HK-2 (cell line): Measurements from ENCODE around the gene ZNF467.

Experiments
- DNase-seq: peaks from one replicate; pipeline ENCODE4 v3.0.0-alpha.2; 2018; ENCODE audit not compliant: unreplicated experiment

The ZNF467 gene

GRCh38 chr7:149748076-149748874, 25.1 kb downstream of the ZNF467 start:
- DNase-seq = no peak

- no peak for DNase-seq
Observed at GRCh38 chr7:149743476-149744255, 29.7 kb downstream of the ZNF467 start.

GRCh38 chr7:149742075-149742701, 31.2 kb downstream of the ZNF467 start:
- peak; percentile 64 for DNase-seq

GRCh38 chr7:149741629-149742028, 31.8 kb downstream of the ZNF467 start:
- no peak for DNase-seq

DNA sequence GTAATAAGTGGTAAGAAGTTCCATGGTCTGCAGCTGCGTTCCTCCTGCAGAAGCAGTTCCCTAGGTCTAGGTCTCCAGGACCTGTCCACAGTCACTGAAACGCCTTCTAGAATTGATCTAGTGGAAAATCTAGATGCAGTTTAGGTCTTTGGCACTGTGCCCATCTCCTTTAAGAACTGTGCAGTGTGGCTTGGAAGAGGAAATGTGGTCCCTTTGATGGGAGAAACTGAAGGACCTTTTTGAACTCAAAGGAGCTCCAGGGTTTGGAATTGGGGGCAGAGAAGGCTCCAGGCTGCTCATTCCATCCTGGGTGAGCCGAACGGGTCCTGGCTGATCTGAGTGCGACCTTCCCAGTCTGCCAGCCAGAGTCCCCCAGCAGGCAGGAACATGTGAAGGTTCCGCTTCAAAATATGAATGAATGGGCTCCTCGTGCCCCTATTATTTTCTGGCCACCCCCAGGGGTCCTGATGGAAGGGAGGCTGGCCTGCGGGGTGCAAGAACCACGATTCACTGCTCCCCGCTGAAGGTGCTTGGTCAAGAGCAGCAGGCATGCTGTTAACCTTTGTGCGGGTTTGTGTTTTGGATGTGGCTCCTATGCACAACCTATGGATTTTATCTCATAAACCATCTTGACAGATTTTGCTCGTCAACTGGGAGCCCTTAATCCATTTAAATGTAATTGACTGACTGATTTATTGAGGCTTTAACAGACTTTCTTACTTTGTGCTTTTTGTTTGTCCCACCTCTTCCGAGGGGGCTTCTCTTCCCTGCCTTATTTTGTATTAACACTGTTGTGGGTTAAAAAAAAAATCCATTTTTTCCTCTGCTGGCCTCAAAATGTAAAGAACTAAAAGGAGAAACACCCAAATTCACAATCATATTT, 36.7 kb downstream of the ZNF467 start:
- DNase-seq = no peak

GRCh38 chr7:149735779-149736477, 37.5 kb downstream of the ZNF467 start:
- no peak for DNase-seq

- no peak for DNase-seq
Observed at GRCh38 chr7:149735181-149735602, 38.2 kb downstream of the ZNF467 start.

- DNase-seq = no peak
Observed at GRCh38 chr7:149734791-149735075, 38.7 kb downstream of the ZNF467 start.

- DNase-seq = no peak
Observed at GRCh38 chr7:149733924-149734790, 39.2 kb downstream of the ZNF467 start.

DNA sequence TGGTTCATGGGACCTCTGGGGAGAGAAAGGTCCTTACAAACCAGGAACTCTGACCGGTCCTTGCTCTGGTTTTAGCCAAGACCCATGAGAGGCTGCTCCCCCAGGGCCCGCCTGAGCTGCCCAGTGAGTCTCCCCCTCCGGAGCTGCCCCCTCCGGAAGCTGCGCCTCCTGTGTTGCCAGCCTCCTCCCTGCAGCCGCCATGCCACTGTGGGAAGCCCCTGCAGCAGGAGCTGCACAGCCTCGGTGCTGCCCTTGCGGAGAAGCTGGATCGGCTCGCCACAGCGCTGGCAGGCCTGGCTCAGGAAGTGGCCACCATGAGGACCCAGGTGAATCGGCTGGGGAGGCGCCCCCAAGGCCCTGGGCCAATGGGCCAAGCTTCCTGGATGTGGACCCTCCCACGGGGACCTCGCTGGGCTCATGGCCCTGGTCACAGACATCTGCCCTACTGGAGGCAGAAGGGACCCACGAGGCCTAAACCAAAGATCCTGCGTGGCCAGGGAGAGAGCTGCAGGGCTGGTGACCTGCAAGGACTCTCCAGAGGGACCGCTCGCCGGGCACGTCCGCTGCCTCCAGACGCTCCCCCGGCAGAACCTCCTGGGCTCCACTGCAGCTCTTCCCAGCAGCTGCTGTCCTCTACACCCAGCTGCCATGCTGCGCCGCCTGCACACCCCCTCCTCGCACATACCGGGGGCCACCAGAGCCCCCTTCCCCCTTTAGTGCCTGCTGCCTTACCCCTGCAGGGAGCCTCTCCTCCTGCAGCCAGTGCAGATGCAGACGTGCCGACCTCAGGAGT, 40.1 kb downstream of the ZNF467 start:
- DNase-seq = no peak

DNA sequence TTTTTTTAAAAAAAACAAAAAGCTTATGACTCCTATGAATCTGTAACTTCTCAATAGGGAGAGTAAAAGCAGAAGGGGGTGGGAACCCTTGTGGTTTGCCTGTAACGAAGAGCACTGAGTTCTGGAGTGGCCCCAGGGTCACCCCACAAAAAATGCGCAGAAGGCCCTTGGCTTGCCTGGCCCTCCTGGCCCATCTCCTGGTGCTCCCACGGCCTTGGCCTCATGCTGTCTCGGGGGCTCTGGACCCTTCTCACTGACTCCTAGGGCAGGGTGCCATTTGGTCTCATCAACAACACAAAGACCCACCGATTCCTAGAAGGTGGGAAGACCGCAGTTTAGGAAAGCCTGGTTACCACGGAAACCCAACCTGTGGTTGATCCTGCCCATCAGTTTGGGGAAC, 40.8 kb downstream of the ZNF467 start:
- DNase-seq = no peak

- no peak for DNase-seq
Observed at GRCh38 chr7:149732111-149732561, 41.3 kb downstream of the ZNF467 start.

DNA sequence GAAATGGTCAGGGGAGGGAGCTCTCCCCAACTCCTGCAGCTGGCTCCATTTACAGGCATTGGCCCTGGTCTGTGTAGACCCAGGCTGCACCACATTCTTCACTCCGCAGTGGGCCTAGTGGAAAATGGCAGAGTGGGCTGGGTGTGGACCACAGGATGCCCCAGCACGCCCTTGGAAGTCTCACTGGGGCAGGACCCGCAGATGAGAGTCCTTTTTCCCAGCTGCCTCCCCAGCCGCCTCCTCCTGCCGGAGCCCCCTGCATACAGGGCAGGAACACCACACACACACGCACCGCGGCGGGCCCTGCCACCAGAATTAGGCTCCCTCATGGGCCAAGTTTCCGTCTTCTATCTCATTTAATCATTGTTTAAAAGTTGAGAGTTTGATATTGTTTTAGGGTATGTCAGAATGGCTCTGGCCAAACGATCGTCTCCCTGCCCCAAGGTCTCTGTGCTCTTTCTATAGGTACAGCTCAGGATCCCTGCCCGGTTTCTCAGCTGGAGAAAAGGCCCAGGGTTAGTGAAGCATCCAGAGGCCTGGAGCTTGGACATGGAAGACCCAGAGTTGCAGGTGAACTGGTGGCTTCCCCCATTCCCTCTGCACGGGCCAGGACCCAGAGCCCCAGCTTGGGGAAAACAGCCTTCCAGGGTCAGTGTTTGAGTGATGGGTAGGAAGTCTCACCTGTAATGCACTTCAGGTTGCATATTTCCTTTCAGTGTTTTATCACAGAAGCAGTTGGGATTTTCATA, 42.0 kb downstream of the ZNF467 start:
- no peak for DNase-seq

DNA sequence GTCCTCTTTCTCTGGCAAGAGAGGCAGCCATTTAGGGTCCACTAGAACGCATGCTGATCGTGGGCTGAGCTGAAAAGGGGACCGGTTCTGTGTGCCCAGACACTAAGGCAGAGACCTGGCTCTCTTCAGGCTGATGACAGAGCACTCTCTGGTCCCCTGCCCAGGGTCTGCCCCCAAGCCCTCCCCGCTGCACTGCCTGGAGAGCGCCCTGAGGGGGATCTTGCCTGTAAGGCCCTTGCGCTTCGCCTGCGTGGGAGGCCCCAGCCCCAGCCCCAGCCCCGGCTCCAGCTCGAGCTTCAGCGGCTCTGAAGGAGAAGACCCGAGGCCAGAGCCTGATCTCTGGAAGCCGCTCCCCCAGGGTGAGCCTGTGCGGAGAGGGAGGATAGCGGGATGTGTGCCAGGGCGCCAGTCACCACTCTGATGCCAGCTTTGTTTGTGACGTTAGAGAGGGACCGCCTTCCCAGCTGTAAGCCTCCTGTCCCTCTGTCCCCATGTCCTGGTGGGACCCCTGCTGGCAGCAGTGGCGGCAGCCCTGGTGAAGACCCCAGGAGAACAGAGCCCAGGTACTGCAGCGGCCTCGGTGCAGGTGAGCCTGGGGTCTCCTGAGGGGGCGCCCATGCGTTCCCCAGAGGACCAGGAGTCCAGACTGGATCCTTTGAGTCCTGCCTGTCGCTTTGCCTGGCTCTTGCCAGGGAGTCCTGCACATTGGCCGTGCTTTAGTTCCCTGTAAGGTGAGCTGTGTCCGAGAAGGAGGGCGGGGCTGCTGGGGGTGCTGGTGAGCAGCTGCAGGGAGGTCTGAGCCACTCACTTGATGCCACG, 43.2 kb downstream of the ZNF467 start:
- DNase-seq = no peak

- DNase-seq = no peak
Observed at GRCh38 chr7:149729586-149729982, 43.8 kb downstream of the ZNF467 start.

- no peak for DNase-seq
Observed at GRCh38 chr7:149728491-149729375, 44.7 kb downstream of the ZNF467 start.
